H9 (cell line): ENCODE data around the gene ZNF792. TPM values are rescaled to one million over a fixed set of nuclear protein-coding genes. Genes with fewer than 3 reads are reported as not detected.
A peak's percentile ranks its signal among the peaks of the same experiment; 100 is the strongest.

Experiments
- DNase-seq: peaks from one replicate; pipeline ENCODE4 v3.0.0-alpha.2; 2017
- H2AFZ ChIP-seq: one replicate; pipeline ENCODE4 v1.6.1; 2013; ENCODE audit warnings: mild to moderate bottlenecking, low read length, control low read depth, moderate library complexity
- H2AK5ac ChIP-seq: 2 replicates; pipeline ENCODE4 v1.6.1; 2013; ENCODE audit warnings: low read length, control low read depth, mixed read lengths; ENCODE audit not compliant: insufficient read length
- H2BK120ac ChIP-seq: one replicate; pipeline ENCODE4 v1.6.1; 2013; ENCODE audit warnings: low read depth, mild to moderate bottlenecking, low read length, control low read depth, inconsistent platforms; ENCODE audit not compliant: poor library complexity, severe bottlenecking
- H2BK12ac ChIP-seq: 2 replicates; pipeline ENCODE4 v1.6.1; 2013; ENCODE audit warnings: low read length, control low read depth, mixed read lengths, low read depth; ENCODE audit not compliant: insufficient read length
- H2BK15ac ChIP-seq: 2 replicates; pipeline ENCODE4 v1.6.1; 2013; ENCODE audit warnings: low read depth, low read length, control low read depth
- H2BK20ac ChIP-seq: one replicate; pipeline ENCODE4 v1.6.1; 2013; ENCODE audit warnings: low read depth, mild to moderate bottlenecking, low read length, control low read depth, inconsistent platforms; ENCODE audit not compliant: poor library complexity, severe bottlenecking
- H2BK5ac ChIP-seq: 2 replicates; pipeline ENCODE4 v1.6.1; 2013; ENCODE audit warnings: low read length, control low read depth, mixed read lengths; ENCODE audit not compliant: insufficient read length
- H3K14ac ChIP-seq: 2 replicates; pipeline ENCODE4 v1.6.1; 2013; ENCODE audit warnings: low read length, control low read depth; ENCODE audit not compliant: insufficient read depth
- H3K18ac ChIP-seq: 2 replicates; pipeline ENCODE4 v1.6.1; 2013; ENCODE audit warnings: low read depth, mild to moderate bottlenecking, mixed read lengths, low read length, control low read depth; ENCODE audit not compliant: insufficient read length
- H3K23ac ChIP-seq: 2 replicates; pipeline ENCODE4 v1.6.1; 2013; ENCODE audit warnings: low read length, control low read depth, mixed read lengths, low read depth; ENCODE audit not compliant: insufficient read length
- H3K23me2 ChIP-seq: 2 replicates; pipeline ENCODE4 v1.6.1; 2013; ENCODE audit warnings: low read depth, mild to moderate bottlenecking, mixed read lengths, low read length, control low read depth; ENCODE audit not compliant: insufficient read length, poor library complexity, severe bottlenecking
- H3K27ac ChIP-seq: 2 replicates; pipeline ENCODE4 v1.5.1; 2013; ENCODE audit warnings: low read length, control low read depth, mixed read lengths, low read depth; ENCODE audit not compliant: insufficient read length
- H3K27me3 ChIP-seq: 2 replicates; pipeline ENCODE4 v1.6.1; 2013; ENCODE audit warnings: low read length, control low read depth, inconsistent platforms; ENCODE audit not compliant: insufficient read depth
- H3K4ac ChIP-seq: 2 replicates; pipeline ENCODE4 v1.6.1; 2013; ENCODE audit warnings: low read depth, mild to moderate bottlenecking, control low read depth, inconsistent platforms, low read length, moderate library complexity
- H3K4me1 ChIP-seq: 2 replicates; pipeline ENCODE4 v1.6.1; 2013; ENCODE audit warnings: low read length, control low read depth, inconsistent platforms; ENCODE audit not compliant: insufficient read depth
- H3K4me2 ChIP-seq: 2 replicates; pipeline ENCODE4 v1.6.1; 2013; ENCODE audit warnings: low read length, control low read depth, mixed read lengths; ENCODE audit not compliant: insufficient read length, insufficient read depth
- H3K56ac ChIP-seq: 2 replicates; pipeline ENCODE4 v1.6.1; 2013; ENCODE audit warnings: low read depth, mild to moderate bottlenecking, mixed read lengths, low read length, control low read depth; ENCODE audit not compliant: insufficient read length
- H3K79me1 ChIP-seq: 2 replicates; pipeline ENCODE4 v1.6.1; 2013; ENCODE audit warnings: low read depth, mild to moderate bottlenecking, moderate library complexity, low read length, control low read depth, inconsistent platforms; ENCODE audit not compliant: insufficient read depth, poor library complexity, severe bottlenecking
- H3K79me2 ChIP-seq: 2 replicates; pipeline ENCODE4 v1.6.1; 2013; ENCODE audit warnings: low read length, control low read depth, inconsistent platforms; ENCODE audit not compliant: insufficient read depth
- H3K9ac ChIP-seq: 2 replicates; pipeline ENCODE4 v1.6.1; 2013; ENCODE audit warnings: low read length, control low read depth, mixed read lengths; ENCODE audit not compliant: insufficient read length; ENCODE audit errors: extremely low read depth
- H3K9me3 ChIP-seq: one replicate; pipeline ENCODE4 v1.6.1; 2013; ENCODE audit warnings: low read depth, low read length, inconsistent platforms; ENCODE audit not compliant: control insufficient read depth
- H3T11ph ChIP-seq: one replicate; pipeline ENCODE4 v1.6.1; 2013; ENCODE audit warnings: mild to moderate bottlenecking, low read length, control low read depth, inconsistent platforms
- H4K20me1 ChIP-seq: one replicate; pipeline ENCODE4 v1.6.1; 2013; ENCODE audit not compliant: control insufficient read depth, insufficient read length, insufficient read depth
- H4K5ac ChIP-seq: 2 replicates; pipeline ENCODE4 v1.6.1; 2013; ENCODE audit warnings: low read depth, mild to moderate bottlenecking, mixed read lengths, low read length, control low read depth; ENCODE audit not compliant: insufficient read length
- H4K8ac ChIP-seq: replicated peaks from 2 replicates; pipeline ENCODE4 v1.6.1; 2013; ENCODE audit warnings: low read length, control low read depth, mixed read lengths, low read depth; ENCODE audit not compliant: insufficient read length
- H4K91ac ChIP-seq: 2 replicates; pipeline ENCODE4 v1.6.1; 2013; ENCODE audit warnings: low read depth, mild to moderate bottlenecking, moderate library complexity, mixed read lengths, low read length, control low read depth; ENCODE audit not compliant: insufficient read length
- H3K27ac Mint-ChIP-seq, 3 experiments: 2 replicates in 2 of 3; 3 replicates in 1 of 3; pipeline ENCODE4 v1.8.0; 2020 to 2021; ENCODE audit warnings: mixed read lengths in 3 of 3, mild to moderate bottlenecking in 1 of 3, moderate library complexity in 1 of 3
- H3K27me3 Mint-ChIP-seq: 2 replicates; pipeline ENCODE4 v1.8.0; 2021; ENCODE audit warnings: low read depth, mild to moderate bottlenecking, moderate library complexity, mixed read lengths
- H3K36me3 Mint-ChIP-seq, 3 experiments: 2 replicates in 2 of 3; 3 replicates in 1 of 3; pipeline ENCODE4 v1.8.0; 2020 to 2021; ENCODE audit warnings: low read depth in 3 of 3, mixed read lengths in 3 of 3; ENCODE audit not compliant: insufficient read depth in 1 of 3
- H3K4me1 Mint-ChIP-seq, 2 experiments: 2 replicates each; pipeline ENCODE4 v1.8.0; 2020; ENCODE audit warnings: mixed read lengths in 2 of 2
- H3K4me3 Mint-ChIP-seq, 2 experiments: 2 replicates in 1 of 2; 3 replicates in 1 of 2; pipeline ENCODE4 v1.8.0; 2020 to 2021; ENCODE audit warnings: mild to moderate bottlenecking in 2 of 2, mixed read lengths in 2 of 2, moderate library complexity in 1 of 2
- H3K9me3 Mint-ChIP-seq, 2 experiments: 2 replicates in 1 of 2; 3 replicates in 1 of 2; pipeline ENCODE4 v1.8.0; 2020; ENCODE audit warnings: mild to moderate bottlenecking in 2 of 2, mixed read lengths in 2 of 2, moderate library complexity in 1 of 2
- WGBS: extraction: QIAGEN DNeasy Blood & Tissue Kit; methylation state at CpG from one replicate; pipeline ENCODE4 v1.1.7; 2013; ENCODE audit warnings: missing lambda C conversion rate, low lambda C conversion rate, mixed read lengths; ENCODE audit not compliant: insufficient read length; ENCODE audit errors: extremely low coverage; 5-methylcytosine and 5-hydroxymethylcytosine counted together
- total RNA-seq: library from RNA; stranded (reverse); gene quantifications from 2 replicates; pipeline ENCODE4 v1.2.1, GENCODE V29; 2021
- TF ChIP-seq, protein P1 (sequence below): fragments of 200-600 bp; sonication (generic); conservative IDR thresholded peaks from 3 replicates; pipeline ENCODE4 v1.8.0; 2021; ENCODE audit warnings: antibody characterized with exemption, mild to moderate bottlenecking

The ZNF792 gene
- total RNA-seq, 1 experiment from 2014 or later = 8.3 TPM

DNA sequence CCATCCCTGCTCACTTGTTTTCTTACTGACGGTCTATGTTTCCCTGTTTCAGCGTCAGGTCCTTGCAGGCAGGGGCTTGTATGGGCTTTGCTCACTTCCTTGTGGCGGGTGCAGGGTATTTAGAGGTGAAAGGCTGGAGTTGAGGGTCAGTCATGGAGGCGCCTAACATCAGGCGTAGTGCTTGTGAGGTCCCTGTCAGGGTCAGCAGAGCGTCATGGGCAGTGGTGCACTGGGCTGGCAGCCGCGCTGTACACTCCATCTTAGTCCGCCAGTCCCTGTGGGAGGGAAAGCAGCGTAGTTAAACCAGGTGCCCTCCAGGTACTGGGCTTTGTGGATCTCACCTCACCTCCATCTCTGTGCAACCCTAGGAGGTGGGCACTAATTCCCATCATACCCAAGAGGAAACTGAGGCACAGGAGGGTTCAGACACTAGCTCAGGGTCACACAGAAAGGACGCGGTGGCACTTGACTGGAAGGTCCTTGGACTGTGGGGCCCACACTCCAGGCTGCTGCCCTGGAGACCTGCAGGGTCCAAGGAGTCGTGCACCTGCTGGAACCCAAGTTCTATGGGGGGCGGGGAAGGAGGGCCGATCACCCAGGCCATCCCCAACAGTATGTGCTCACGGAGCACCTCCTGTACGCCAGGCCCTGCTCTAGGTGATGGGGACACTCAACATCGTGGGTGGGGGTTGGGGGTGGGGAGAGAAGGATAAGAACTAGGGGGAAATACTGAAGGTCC lies 40.7 kb upstream of the ZNF792 start:
- H3K79me1 ChIP-seq = peaks cover 11% of the 10 kb centered on the region

More for the DNA sequence above, 40.7 kb upstream of the ZNF792 start:
- Histone ChIP-seq H3K14ac (no peak overlapping the region), H3K23me2 (peaks cover 11% of the 10 kb centered on the region), H4K8ac (no peak overlapping the region), H3K4ac (no peak overlapping the region), H3T11ph (no peak overlapping the region), H3K18ac (no peak overlapping the region), H3K9ac (no peak overlapping the region), H4K20me1 (peaks cover 2% of the 10 kb centered on the region), H2AFZ (no peak overlapping the region), H4K91ac (no peak overlapping the region), H3K4me1 (peaks cover 3% of the 10 kb centered on the region; the same call in 1 of the 2 replicates), H2AK5ac (no peak overlapping the region), H2BK5ac (no peak overlapping the region), H4K5ac (no peak overlapping the region), H3K23ac (no peak overlapping the region), H2BK15ac (no peak overlapping the region), H2BK12ac (no peak overlapping the region), H2BK120ac (no peak overlapping the region), H3K27ac (no peak overlapping the region), H3K9me3 (no peaks in the 10 kb centered on the region), H3K4me2 (no peak overlapping the region), H3K56ac (no peak overlapping the region), H3K79me2 (peaks cover 46% of the 10 kb centered on the region; the same call in 1 of the 2 replicates), H3K27me3 (no peaks in the 10 kb centered on the region), H2BK20ac (no peak overlapping the region)
- peak overlapping the region; percentile 81 to 87 (median 83); a peak in 6 of 7 replicates for H3K27ac Mint-ChIP-seq
- TF ChIP-seq, protein P1, sequence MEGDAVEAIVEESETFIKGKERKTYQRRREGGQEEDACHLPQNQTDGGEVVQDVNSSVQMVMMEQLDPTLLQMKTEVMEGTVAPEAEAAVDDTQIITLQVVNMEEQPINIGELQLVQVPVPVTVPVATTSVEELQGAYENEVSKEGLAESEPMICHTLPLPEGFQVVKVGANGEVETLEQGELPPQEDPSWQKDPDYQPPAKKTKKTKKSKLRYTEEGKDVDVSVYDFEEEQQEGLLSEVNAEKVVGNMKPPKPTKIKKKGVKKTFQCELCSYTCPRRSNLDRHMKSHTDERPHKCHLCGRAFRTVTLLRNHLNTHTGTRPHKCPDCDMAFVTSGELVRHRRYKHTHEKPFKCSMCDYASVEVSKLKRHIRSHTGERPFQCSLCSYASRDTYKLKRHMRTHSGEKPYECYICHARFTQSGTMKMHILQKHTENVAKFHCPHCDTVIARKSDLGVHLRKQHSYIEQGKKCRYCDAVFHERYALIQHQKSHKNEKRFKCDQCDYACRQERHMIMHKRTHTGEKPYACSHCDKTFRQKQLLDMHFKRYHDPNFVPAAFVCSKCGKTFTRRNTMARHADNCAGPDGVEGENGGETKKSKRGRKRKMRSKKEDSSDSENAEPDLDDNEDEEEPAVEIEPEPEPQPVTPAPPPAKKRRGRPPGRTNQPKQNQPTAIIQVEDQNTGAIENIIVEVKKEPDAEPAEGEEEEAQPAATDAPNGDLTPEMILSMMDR = no peak
- WGBS = no CpG with 5 or more reads among the region's 18 CpGs
- H3K4me3 Mint-ChIP-seq = peak overlapping the region in 1 of 2 experiments; percentile 42; a peak in 1 of 5 replicates
- H3K4me1 Mint-ChIP-seq = peaks cover 23 to 34% of the 10 kb centered on the region in 2 experiments
- DNase-seq = no peak
- peaks cover 52 to 67% (median 60%) of the 10 kb centered on the region in 3 experiments for H3K36me3 Mint-ChIP-seq
- peaks cover 0 to 2% of the 10 kb centered on the region in 2 experiments; a peak in 3 of 5 replicates for H3K9me3 Mint-ChIP-seq
- H3K27me3 Mint-ChIP-seq = no peaks in the 10 kb centered on the region; the same call in 1 of the 2 replicates
